GM04504 (cell line): ENCODE results near the gene PRR23A.
"Not testable (repeated sequence)": the region's sequence is repeated elsewhere in the genome, so short reads cannot be mapped to it uniquely, and the experiment has no call there.

Experiments
- DNase-seq: peaks from one replicate; pipeline ENCODE4 v3.0.0-alpha.2; 2012; ENCODE audit warnings: low read depth

Gene PRR23A

DNA sequence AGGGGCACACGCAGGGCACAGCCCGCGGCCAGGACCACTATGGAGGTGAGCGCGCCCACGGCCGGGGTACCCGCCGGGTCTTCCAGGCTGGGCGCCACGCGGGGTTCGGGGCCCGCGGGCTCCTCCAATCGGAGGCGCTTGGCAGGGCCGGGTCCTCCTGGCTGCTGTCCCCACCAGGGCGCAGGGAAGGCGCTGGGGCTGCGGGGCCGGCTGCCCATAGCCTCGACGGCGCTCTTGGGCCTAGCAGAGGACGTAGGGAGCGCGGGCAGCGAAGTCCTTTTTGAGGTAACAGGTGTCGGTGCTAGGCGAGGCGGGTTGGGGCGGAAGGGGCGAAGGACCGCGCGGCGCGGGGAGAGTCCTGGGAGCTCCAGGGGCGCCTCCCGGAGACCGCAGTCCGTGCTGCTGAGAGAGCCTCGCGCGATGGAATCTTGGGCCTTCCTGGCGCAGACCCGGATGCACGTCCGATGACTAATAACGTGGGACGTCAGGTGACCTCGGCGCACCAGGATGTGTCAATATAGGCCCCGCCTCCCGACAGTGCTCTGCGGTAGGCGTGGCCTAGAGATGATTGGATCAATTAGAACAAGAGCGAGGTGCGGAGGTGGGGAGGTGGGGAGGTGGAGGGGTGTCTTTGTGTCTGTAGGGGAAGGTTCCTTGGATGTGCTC, at the start of gene PRR23A:
TSS of gene PRR23A (minus strand) at position 218 of the 666 bp plus-strand sequence. CDS start at position 218, 0 bp downstream.
- no peak for DNase-seq

DNA sequence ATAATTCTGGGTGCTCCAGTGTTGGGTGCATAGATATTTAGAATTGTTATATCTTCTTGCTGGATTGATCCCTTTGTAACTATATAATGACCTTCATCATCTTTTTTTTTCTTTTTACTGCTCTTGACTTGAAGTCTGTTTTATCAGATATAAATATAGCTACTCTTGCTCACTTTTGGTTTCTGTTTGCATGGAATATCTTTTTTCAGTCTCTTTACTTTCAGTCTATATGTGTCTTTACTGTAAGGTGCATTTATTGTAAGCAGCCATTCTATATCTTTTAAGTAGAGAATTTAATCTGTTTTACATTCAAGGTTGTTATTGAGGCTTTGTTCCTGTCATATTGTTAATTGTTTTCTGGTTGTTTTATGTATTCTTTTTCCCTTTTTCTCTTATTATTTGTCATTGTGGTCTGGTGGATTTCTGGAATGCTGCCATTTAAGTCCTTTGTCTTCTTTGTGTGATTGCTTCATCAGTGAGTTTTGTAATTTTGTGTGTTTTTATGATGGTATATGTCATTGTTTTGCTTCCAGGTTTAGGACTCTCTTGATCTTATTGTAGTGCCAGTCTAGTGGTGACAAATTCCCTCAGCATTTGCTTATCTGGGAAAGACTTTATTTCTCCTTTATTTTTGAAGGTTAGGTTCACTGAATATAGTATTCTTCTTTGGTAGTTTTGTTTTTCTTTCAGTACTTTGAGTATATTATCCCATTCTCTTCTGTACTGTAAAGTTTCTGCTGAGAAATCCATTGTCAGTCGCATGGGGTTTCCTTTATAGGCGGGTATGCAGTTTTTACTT, 46.9 kb upstream of the PRR23A start:
- no peak for DNase-seq

DNA sequence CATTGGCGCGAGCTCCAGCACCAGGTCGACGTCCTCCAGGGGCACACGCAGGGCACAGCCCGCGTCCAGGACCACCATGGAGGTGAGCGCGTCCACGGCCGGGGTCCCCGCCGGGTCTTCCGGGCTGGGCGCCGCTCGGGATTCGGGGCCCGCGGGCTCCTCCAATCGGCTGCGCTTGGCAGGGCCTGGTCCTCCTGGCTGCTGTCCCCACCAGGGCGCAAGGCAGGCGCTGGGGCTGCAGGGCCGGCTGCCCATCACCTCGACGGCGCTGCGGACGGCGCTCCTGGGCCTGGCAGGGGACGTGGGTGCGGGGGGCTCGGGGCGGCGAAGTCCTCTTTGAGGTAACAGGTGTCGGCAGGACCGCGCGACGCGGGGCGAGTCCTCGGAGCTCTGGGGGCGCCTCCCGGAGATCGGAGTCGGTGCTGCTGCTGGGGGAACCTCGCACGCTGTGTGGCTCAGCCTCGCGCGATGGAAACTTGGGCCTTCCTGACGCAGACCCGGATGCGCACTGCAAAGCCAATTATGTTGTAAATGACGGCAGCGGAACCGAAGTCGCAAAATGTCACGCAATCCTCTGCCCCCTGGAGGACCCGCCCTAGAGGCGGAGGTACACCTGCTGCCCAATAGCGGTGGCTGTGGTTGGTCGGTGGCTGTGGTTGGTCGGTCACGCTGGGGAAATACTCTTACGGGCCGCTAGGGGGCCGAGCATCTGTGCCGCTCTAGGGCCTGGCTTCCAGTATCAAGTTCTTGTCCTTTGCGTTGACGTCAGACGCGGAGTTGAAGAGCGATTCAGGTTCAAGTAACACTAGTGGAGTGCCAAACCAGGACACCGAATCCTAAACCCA, 38.5 kb upstream of the PRR23A start, which contains the start of gene PRR23C:
TSS of gene PRR23C (minus strand) at position 527 of the 845 bp plus-strand sequence. CDS start at position 255, 272 bp downstream.
- no peak for DNase-seq

DNA sequence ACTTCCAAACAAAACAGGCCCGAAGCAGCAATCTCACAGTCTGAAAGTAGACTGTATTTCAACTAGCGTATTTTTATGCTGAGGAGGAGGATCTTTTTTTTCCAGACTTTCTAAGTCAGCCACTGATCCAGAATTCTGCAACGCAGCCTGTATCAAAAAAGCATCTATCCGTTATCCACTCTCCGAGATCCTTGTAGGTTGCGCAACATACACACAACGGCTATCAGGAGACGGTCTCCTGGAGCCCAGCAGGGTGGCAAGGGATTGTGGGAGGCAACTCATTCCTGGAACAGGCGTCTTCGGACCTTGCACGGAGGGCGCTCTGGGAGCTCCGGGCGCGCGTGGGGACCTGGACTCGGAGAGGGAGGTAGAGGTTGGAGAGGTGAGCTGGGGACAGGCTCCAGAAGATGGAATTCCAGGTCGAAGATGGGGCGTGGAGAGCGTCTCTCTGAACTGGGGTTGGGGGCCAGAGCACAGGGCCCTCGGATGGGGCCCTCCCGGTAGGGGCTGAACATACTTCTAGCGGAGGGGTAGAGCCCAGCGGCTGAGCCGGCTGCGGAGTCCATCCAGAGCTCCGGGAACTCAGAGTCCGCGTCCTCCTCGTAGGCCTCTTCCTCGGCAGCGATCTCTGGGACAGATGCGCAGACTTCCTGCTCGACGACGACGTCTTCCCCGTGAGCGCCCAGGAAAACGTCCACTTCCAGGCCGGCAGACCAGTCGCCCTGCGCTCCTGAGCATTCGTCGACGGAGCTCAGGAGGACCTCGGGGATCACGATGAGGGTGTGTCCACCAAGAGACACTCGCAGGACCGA, 37.7 kb upstream of the PRR23A start:
- DNase-seq: no peak

DNA sequence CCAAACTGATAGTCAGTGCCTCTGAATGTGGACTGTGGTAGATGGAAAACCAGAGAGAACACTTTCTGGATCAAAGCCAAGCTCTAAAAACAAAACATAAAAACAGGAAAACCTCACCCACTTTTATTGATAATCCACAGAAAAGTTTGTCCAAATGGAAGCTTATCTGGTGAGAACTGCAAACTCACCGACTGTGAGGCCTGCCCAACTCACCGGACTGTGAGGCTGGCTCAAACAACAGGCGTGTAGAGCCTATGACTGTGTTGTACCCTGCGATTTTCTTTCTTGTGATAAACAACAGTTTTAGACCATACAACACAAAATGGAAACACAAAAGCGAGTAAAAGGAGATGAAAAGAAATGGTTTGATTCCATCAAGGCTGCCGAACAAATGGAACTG, 31.4 kb upstream of the PRR23A start:
- no peak for DNase-seq

DNA sequence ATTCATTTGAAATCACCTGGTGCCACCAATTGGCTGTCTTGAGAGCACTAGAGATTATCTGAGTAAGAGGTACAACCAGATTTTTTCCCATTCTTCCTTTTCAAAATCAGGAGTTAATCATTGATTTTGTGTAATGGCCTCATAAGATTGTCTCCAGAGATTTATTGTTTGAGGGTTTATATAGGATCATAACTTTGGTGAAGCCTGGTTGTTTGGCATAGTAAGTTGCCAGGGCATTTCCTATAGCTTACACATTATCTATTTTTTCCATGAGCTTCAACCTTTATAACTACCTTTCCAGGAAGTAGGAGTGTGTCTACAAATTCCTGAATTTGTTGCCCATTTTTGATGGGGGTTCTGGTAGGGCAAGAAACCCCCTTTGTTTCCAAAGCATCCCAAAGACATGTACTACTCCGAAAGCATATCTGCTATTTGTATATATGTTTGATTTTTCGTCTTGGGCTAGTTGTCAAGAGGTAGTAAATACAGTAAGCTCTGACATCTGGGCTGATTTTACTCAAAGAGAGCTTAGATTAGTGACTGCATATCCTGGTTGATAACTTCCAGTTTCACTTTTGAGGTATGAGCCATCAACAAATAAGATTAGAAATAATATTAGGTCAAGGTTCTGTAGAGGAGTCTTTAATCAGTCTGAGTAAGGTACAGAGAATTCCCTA, 26.4 kb upstream of the PRR23A start:
- DNase-seq: no peak

DNA sequence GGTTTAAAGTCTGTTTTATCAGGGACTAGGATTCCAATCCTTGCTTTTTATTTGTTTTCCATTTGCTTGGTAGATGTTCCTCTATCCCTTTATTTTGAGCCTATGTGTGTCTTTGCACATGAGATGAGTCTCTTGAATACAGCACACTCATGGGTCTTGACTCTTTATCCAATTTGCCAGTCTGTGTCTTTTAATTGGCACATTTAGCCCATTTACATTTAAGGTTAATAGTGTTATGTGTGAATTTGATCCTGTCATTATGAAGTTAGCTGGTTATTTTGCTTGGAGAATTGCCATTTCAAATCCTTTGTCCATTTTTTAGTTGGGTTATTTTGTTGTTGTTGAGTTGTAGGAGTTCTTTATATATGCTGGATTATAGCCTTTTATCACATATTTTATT, 24.5 kb upstream of the PRR23A start:
- not testable (repeated sequence) for DNase-seq

DNA sequence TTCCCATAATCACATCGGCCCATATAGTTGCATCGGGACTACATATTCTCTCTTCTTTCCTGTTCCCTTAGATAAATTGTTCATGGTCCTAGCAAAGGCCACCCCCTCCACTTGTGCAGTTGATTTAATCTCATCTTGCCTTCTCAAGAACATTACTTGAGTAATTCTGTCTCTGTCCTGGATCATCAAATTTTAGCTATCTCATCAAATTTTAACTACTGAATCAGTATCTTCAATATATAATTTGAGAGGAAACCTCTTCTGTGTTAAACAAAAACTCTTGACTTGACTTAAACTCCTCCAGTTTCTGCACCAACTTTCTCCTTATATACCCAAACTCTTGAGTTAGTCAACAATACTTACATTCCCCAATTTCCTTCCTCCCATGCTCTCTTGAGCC, 18.9 kb upstream of the PRR23A start:
- no peak for DNase-seq

DNA sequence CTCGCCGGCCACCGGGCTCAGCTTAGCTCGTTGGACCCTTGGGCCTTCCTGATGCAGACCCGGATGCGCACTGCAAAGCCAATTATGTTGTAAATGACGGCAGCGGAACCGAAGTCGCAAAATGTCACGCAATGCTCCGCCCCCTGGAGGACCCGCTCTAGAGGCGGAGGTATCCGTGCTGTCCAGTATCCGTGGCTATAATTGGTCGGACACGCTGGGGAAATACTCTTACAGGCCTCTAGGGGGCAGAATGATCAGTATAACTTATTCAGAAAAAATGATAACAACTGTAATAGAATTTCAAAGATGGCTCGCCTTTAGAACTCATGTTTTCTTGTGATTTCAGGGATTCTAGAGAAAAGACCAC, 14.8 kb upstream of the PRR23A start, which contains the start of gene PRR23B:
TSS of gene PRR23B (minus strand) at position 59 of the 367 bp plus-strand sequence. CDS start 265 bp downstream, outside the sequence.
- DNase-seq: no peak

DNA sequence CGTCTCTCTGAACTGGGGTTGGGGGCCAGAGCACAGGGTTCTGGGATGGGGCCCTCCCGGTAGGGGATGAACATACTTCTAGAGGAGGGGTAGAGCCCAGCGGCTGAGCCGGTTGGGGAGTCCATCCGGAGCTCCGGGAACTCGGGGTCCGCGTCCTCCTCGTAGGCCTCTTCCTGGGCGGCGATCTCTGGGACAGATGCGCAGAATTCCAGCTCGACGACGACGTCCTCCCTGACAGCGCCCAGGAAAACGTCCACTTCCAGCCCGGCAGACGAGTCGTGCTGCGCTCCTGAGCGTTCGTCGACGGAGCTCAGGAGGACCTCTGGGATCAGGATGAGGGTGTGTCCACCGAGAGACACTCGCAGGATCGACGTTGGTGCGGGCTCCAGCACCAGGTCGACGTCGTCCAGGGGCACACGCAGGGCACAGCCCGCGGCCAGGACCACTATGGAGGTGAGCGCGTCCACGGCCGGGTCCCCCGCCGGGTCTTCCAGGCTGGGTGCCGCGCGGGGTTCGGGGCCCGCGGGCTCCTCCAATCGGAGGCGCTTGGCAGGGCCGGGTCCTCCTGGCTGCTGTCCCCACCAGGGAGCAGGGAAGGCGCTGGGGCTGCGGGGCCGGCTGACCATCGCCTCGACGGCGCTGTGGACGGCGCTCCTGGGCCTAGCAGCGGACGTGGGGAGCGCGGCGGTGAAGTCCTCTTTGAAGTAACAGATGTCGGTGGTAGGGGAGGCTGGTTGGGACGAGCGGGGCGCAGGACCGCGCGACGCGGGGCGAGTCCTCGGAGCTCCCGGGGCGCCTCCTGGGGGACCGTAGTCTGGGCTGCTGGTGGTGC, 14.2 kb upstream of the PRR23A start:
- no peak for DNase-seq

DNA sequence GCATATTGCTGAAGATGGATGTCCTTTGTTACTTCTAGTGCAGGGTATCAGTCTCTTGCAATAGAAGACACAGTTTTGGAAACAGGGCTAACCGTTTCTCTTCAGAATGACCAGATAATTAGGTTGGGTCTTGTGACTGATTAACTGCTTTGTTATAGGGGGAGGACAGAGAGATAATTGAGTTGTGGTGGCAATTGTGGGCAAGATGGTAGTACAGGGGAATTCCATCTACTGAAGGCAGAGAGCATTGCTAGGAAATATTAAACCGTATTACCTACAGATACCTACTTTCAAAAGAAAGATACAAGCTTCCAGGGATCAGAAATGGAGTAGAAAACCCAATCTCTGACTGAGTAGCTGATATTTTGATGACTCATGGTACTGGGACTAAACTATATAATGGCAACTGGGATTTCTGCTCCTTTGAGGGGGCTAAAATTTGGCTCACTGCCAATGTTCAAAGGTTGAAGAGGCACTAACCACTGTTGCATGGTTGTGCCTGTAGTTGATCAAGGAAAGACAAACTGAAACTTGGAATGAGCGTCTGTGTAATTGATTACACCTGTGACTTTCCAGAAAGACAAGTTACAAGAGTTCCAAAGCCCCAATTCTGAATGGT, 10.5 kb upstream of the PRR23A start:
- DNase-seq: no peak

DNA sequence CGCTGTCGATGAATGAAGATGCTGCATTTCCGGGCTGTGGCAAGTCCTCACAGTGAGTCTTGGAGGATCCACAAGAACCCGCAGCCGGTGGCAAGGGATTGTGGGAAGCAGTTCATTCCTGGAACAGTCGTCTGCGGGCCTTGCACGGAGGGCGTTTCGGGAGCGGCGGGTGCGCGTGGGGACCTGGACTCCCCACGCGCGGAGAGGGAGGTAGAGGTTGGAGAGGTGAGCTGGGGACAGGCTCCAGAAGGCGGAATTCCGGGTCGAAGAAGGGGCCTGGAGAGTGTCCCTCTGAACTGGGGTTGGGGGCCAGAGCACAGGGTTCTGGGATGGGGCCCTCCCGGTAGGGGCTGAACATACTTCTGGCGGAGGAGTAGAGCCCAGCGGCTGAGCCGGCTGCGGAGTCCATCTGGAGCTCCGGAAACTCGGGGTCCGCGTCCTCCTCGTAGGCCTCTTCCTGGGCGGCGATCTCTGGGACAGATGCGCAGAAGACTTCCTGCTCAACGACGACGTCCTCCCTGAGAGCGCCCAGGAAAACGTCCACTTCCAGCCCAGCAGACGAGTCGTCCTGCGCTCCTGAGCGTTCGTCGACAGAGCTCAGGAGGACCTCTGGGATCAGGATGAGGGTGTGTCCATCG, 593 bp downstream of the PRR23A start:
- no peak for DNase-seq

DNA sequence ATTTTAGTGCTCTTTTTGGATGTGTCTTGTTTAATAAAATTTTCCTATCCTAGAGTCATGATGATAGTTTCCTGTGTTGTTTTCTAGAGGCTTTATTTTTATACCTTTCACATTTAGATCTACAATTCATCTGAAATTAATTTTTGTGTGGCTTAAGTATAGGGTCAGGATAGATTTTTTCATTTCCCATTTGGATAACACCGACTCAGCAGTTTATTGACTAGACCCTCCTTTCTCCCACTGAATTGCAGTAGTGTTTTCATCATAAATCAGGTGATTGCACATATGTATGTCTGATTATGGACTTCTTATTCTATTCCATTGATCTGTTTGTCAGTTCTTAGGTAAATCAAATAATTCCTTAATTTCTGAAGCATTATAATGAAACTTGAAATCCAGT, 10.4 kb downstream of the PRR23A start:
- no peak for DNase-seq

DNA sequence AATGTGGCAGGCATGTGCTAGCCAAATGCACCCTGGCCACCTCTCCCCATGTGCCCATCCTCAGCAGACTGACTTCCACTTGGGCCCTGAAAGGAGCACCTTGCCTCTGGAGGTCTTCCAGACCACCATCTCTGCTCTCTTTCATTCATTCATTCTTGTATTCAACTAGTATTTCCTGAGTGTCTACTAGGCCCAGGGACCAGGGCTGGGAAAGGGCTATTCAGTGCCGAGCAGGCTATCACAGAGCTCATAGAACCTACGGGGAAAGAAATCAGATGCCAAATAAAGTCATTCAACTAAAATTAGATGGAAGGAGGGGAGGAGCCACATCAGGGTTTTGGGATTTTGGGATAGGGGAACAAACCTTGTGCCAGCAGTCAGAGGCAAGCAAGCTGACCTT, 18.9 kb downstream of the PRR23A start:
- no peak for DNase-seq

DNA sequence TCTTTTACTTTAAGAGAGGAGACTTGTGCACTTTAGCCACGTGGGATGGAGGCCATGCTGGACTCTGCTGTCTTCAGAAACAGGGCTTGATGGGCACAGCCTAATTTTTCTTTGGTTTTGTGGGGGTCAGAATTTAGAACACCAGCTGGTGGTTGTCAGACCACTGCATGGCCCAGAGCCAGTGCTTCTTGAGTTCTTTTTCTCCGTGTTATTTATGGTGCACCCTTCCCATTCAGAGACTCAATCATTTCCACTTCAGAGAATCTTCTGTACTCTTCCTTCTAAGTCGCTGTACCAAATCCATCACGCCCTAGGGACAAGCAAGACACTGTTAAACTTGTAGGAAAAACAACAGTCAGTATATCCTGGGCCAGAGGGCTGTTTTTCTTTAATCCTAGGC, 20.1 kb downstream of the PRR23A start:
- no peak for DNase-seq

DNA sequence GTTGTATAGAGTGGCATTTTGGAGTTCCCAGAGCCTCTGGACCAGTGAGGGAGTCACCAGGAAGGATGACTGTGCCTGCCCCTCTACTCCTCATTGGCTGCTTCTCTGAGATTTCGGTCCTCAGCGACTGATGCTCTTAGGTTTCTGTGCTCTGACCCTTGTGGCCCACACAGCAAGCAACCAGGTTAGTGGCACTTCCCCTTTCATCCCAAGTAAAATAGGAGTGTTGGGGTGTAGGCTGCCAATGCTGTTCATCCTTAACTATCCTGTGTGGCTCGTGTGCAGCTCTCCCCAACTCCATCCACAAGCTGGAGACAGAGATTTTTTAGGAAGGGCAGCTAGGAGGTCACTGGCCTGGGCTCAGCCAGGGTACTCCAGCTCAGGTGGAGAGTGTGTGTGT, 21.3 kb downstream of the PRR23A start:
- DNase-seq: no peak

DNA sequence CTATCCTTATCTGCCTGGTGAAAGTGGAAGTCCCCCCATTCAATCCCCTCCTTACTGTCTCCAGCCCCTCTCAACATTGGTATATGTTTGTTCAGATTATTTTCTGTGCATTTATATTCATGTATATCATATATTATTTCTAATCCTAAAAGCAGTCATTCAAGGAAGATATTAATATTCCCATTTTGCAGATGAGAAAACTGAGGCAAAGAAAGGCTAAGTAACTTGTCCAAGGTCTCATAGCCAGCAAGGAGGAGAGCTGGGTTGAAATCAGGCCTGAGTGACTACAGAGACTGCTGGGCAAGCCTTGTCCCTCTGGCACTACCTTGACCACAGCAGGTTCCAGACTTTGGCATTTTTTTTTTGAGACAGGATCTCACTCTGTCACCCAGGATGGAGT, 30.0 kb downstream of the PRR23A start:
- DNase-seq: no peak

DNA sequence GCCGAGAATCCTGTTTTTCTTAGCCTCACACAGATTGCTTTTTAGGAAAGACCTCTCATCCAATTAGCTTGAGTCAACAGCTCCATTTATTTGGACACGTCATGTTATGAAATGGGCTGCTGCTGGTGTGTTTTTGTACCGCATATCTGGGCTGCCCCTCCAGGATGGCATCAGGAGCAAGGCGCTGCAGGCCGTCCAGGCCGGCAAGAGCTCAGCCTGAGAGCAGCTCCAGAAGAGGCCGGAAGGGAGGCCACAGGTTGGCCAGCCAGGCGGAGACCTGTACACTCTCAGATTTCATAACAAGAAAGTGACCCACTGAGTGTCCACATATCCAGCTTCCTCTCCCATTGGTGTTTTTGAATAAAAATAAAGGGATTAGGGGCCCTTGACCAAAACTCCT, 30.7 kb downstream of the PRR23A start:
- no peak for DNase-seq

DNA sequence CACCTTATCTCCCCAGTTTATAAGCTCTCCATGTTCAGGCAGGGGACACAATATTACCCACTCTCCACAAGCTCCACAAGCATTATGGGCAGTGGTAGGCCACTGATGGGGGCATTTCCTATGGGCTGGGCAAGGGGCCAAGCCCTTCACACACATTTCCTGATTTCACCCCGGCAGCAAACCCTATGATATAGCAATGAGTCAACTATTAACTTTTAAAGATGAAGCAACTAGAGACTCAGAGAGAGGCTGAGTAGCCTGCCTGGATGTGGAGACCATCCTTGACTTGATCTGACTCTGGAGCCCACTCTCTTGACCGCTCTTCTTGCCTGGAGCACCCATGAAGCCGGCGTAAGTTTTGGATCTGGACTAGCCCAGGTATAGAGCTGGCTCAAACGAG, 31.6 kb downstream of the PRR23A start:
- DNase-seq: no peak
